HL-60 (cell line): ENCODE results near the gene NTS.

Source experiments
- DNase-seq, 2 experiments: peaks; one replicate each; pipeline ENCODE4 v3.0.0-alpha.2; 2010 to 2020; ENCODE audit warnings: low read depth in 1 of 2, low spot score in 1 of 2
- H3K27ac ChIP-seq: fragments of 250-450 bp; sonication (Bioruptor Pico); replicated peaks from 2 replicates; pipeline ENCODE4 v1.5.1; 2020; ENCODE audit warnings: mild to moderate bottlenecking, moderate library complexity
- H3K27me3 ChIP-seq: fragments of 250-450 bp; sonication (Bioruptor Pico); 2 replicates; pipeline ENCODE4 v1.5.1; 2021; ENCODE audit warnings: mild to moderate bottlenecking, moderate library complexity; ENCODE audit not compliant: insufficient read depth, poor library complexity, severe bottlenecking
- H3K4me3 ChIP-seq: replicated peaks from 2 replicates; pipeline ENCODE4 v1.5.1; 2011; ENCODE audit warnings: mild to moderate bottlenecking, control low read depth, low read length; ENCODE audit not compliant: insufficient read depth
- GABPA ChIP-seq: IDR thresholded peaks from 2 replicates; pipeline ENCODE4 v1.6.1; 2012; ENCODE audit warnings: low read depth
- POLR2AphosphoS5 ChIP-seq: IDR thresholded peaks from 2 replicates; pipeline ENCODE4 v1.6.1; 2012; ENCODE audit warnings: low read depth
- SPI1 ChIP-seq: IDR thresholded peaks from 2 replicates; pipeline ENCODE4 v1.6.1; 2012; ENCODE audit warnings: low read depth, mild to moderate bottlenecking, borderline replicate concordance
- TF ChIP-seq, protein P1 (sequence below): IDR thresholded peaks from one replicate; pipeline ENCODE4 v1.5.1; 2011; ENCODE audit warnings: low read length, control low read depth, inconsistent platforms; ENCODE audit not compliant: insufficient read depth
- TF ChIP-seq, protein P2 (sequence below): IDR thresholded peaks from 2 replicates; pipeline ENCODE4 v1.6.1; 2012; ENCODE audit warnings: low read depth; ENCODE audit not compliant: insufficient replicate concordance

Gene NTS

DNA sequence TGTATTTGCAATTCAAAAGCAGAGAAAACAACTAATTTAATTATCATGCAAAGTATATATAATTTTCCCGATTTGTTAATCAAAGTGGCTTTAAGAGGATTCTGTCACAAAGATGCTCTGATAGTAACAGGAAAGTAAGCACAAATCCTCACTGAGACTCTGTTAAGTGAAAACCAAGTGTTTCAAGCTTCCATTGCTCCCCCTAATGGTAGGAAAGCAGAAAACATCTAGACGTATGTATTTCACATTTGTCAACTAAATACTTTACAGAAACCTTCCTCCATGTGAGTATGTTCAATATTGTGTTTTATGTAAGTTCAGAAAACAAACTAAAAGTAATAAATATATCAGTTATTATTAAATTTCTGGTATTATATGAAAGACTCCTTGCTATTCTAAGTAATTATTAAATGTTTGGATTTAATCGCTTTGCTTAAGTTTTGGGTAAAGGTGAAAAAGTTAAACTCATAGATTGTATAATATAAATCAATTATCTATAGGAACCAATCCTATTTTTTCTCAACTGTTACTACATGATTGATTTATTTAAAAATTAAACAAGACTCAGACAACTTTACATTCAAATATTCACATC is 1.5 kb upstream of the NTS start:
- Histone ChIP-seq H3K27ac (no peak overlapping the region), H3K27me3 (no peaks in the 10 kb centered on the region), H3K4me3 (no peak overlapping the region)
- TF ChIP-seq POLR2AphosphoS5 (no peak), SPI1 (no peak)
- TF ChIP-seq, protein P1, sequence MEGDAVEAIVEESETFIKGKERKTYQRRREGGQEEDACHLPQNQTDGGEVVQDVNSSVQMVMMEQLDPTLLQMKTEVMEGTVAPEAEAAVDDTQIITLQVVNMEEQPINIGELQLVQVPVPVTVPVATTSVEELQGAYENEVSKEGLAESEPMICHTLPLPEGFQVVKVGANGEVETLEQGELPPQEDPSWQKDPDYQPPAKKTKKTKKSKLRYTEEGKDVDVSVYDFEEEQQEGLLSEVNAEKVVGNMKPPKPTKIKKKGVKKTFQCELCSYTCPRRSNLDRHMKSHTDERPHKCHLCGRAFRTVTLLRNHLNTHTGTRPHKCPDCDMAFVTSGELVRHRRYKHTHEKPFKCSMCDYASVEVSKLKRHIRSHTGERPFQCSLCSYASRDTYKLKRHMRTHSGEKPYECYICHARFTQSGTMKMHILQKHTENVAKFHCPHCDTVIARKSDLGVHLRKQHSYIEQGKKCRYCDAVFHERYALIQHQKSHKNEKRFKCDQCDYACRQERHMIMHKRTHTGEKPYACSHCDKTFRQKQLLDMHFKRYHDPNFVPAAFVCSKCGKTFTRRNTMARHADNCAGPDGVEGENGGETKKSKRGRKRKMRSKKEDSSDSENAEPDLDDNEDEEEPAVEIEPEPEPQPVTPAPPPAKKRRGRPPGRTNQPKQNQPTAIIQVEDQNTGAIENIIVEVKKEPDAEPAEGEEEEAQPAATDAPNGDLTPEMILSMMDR: peak; percentile 59
- peak; percentile 8 for DNase-seq

DNA sequence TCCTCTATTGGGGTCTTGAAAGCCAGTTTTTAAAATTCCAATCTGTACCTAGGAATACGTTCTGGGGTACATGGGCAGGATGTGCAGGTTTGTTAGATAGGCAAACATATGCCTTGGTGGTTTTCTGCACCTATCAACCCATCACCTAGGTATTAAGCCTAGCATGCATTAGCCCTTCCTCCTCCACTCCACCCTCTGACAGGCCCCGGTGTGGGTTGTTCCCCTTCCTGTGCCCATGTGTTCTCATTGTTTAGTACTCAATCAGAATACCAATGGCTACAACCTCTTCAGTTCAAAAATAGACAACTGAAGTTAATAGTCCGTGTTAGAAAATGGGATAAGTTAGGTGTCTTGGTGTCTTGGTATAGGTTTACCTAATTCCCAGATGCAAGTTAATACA is 3.4 kb downstream of the NTS start:
- no peak for TF ChIP-seq POLR2AphosphoS5
- TF ChIP-seq SPI1: no peak
- TF ChIP-seq, protein P1: no peak
- TF ChIP-seq GABPA: no peak
- TF ChIP-seq, protein P2, sequence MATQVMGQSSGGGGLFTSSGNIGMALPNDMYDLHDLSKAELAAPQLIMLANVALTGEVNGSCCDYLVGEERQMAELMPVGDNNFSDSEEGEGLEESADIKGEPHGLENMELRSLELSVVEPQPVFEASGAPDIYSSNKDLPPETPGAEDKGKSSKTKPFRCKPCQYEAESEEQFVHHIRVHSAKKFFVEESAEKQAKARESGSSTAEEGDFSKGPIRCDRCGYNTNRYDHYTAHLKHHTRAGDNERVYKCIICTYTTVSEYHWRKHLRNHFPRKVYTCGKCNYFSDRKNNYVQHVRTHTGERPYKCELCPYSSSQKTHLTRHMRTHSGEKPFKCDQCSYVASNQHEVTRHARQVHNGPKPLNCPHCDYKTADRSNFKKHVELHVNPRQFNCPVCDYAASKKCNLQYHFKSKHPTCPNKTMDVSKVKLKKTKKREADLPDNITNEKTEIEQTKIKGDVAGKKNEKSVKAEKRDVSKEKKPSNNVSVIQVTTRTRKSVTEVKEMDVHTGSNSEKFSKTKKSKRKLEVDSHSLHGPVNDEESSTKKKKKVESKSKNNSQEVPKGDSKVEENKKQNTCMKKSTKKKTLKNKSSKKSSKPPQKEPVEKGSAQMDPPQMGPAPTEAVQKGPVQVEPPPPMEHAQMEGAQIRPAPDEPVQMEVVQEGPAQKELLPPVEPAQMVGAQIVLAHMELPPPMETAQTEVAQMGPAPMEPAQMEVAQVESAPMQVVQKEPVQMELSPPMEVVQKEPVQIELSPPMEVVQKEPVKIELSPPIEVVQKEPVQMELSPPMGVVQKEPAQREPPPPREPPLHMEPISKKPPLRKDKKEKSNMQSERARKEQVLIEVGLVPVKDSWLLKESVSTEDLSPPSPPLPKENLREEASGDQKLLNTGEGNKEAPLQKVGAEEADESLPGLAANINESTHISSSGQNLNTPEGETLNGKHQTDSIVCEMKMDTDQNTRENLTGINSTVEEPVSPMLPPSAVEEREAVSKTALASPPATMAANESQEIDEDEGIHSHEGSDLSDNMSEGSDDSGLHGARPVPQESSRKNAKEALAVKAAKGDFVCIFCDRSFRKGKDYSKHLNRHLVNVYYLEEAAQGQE: no peak
- DNase-seq: no peak
- no peak overlapping the region for H3K27ac ChIP-seq
- no peak overlapping the region for H3K4me3 ChIP-seq
- no peaks in the 10 kb centered on the region for H3K27me3 ChIP-seq

DNA sequence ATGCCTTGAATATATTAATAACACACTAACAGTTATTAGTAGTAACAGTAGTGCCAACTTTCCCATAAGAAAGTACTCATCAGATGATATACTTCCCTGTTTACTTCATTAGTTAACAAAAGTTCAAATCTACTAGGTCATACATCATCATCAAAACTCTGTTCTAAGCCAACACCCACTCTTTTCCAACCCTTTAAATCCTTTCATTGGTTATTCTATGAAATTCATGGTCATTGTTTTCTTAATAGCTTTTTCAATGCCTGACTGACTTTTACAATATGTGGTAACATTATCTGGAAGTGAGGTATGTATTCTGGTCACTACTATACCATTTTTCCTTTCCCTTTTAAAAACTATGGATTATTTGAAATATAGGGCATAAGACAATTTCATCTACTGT is 9.7 kb downstream of the NTS start:
- no peaks in the 10 kb centered on the region for H3K27me3 ChIP-seq
- TF ChIP-seq, protein P2: no peak
- TF ChIP-seq SPI1: no peak
- no peak for TF ChIP-seq POLR2AphosphoS5
- no peak for TF ChIP-seq GABPA
- TF ChIP-seq, protein P1: no peak
- H3K4me3 ChIP-seq: no peak overlapping the region
- no peak for DNase-seq
- H3K27ac ChIP-seq: no peak overlapping the region

DNA sequence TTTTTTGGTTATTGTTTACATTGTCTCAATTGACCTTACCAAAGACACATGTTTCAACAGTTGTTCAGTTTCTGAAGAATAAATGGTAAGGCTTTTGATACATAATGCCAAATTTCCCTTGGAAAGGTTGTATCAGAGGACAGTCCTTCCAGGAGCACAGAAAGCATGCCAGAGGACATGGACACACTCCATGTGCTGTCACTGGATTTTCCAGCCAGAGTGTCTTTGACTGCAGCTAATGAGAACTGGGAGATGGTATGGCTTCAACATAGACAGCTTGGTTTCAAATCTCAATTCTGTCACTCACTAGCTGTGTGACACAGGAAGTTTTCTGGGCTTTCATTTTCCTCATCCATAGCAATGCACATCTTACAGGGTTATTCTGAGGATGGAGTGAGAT is 20.6 kb downstream of the NTS start:
- Histone ChIP-seq H3K27ac (no peak overlapping the region), H3K4me3 (no peak overlapping the region), H3K27me3 (no peaks in the 10 kb centered on the region)
- no peak for DNase-seq
- no peak for TF ChIP-seq POLR2AphosphoS5
- TF ChIP-seq, protein P2: no peak
- no peak for TF ChIP-seq SPI1
- TF ChIP-seq GABPA: no peak
- TF ChIP-seq, protein P1: no peak
